Measurements from ENCODE around the gene EDC4. TPM values are rescaled to one million over a fixed set of nuclear protein-coding genes. Genes with fewer than 3 reads are reported as not detected.

The EDC4 gene
- total and polyA plus RNA-seq, 2 of the 13 experiments (the other 11 are each of a cell fraction or from before 2014, with no cell fraction given), result 51.4 to 59.1 TPM

DNA sequence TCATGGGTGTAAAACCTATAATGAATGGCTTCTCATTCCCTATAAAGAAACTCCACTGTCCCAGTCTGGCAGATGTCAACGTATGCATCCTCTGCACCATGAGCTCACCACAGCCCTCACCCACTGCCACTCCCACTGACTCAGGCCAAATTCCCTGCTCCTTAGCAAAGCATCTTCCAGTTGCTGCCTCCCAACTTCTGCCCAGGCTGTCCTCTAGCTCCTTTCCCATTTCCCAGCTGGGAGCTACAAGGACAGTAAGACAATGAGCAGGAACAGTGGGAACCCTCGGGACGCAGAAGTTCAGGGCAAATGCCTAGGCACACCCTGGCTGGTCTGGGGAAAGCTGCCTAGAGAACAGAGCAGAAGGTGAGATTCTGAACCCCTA lies 39.8 kb upstream of the EDC4 start (continued):
- TF ChIP-seq, protein P1, sequence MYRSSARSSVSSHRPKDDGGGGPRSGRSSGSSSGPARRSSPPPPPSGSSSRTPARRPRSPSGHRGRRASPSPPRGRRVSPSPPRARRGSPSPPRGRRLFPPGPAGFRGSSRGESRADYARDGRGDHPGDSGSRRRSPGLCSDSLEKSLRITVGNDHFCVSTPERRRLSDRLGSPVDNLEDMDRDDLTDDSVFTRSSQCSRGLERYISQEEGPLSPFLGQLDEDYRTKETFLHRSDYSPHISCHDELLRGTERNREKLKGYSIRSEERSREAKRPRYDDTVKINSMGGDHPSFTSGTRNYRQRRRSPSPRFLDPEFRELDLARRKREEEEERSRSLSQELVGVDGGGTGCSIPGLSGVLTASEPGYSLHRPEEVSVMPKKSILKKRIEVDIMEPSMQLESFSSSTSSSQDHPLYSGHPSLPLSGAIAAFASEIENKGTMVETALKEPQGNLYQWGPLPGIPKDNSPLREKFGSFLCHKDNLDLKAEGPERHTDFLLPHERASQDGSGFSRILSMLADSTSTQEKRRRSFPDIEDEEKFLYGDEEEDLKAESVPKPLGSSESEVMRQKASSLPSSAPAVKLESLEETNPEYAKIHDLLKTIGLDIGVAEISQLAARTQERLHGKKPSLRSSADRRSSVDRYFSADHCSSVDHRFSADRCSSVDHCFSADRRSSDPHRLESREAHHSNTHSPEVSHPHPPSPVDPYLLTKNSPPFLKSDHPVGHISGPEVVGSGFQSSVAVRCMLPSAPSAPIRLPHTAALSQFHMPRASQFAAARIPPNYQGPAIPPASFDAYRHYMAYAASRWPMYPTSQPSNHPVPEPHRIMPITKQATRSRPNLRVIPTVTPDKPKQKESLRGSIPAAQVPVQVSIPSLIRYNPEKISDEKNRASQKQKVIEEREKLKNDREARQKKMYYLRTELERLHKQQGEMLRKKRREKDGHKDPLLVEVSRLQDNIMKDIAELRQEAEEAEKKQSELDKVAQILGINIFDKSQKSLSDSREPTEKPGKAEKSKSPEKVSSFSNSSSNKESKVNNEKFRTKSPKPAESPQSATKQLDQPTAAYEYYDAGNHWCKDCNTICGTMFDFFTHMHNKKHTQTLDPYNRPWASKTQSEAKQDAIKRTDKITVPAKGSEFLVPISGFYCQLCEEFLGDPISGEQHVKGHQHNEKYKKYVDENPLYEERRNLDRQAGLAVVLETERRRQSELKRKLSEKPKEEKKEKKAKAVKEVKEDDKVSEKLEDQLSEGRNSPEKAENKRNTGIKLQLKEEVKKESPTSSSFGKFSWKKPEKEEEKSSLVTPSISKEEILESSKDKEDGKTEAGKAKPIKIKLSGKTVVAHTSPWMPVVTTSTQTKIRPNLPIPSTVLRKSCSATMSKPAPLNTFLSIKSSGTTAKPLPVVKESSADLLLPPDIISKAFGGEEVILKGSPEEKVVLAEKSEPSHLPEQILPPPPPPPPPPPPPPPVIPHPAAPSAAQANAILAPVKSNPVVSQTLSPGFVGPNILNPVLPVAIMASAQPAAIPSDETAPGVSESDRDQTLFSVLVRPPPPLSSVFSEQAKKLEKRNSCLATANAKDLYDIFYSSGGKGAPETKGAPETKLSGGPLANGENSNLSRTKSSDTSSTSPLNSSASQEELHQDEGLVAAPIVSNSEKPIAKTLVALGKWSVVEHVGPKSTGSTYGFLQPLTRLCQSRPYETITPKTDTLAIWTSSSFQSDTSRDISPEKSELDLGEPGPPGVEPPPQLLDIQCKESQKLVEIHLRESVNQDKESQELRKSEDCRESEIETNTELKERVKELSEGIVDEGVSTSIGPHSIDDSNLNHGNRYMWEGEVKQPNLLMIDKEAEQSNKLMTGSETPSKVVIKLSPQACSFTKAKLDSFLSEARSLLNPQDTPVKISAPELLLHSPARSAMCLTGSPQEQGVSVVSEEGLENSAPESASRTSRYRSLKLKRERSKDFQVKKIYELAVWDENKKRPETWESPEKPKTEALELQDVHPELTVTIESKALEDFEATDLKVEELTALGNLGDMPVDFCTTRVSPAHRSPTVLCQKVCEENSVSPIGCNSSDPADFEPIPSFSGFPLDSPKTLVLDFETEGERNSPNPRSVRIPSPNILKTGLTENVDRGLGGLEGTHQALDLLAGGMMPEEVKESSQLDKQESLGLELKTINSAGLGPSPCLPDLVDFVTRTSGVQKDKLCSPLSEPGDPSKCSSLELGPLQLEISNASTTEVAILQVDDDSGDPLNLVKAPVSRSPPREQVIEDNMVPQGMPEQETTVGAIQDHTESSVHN (CRISPR knock-in tag; IDR thresholded peaks at IDR 0.05), result 0 out of 2 replicates have a peak, but pooled peaks have one; percentile 33

DNA sequence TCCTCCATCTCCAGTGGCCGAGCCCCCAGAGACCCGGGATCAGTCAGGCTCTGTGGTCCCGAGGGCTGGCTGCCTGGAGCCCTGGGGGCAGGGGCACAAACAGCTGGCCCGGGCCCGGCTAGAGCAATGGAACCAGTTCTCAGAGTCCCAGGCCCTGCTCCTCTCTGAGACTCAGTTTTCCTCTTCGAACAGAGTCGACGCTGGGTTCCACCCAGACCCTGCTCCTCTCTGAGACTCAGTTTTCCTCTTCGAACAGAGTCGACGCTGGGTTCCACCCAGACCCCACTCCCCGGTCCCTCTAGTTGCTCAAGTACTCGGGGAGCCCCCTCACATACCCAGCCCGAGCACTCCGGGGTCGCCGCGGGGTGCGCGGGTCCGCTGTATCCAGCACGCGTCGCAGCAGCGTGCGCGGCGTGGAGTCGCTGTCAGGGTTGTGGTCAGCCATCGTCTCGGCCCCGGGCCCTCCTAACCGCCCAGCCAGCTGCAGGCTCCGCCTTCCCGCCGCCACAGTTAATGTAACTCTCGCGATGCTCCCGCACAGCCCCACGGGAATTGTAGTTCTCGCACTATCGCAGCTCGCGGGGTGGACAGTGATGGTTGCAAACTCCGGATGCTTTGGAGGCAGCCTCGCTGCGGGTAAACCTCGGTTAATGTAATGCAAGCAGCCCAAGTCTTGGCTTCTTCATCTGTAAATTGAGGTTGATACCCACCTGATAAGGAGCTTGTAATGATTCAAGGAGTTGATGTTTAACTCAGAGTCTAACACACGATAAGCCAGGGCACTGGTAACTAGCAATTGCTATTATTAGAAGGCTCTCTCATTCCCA lies 39.2 kb upstream of the EDC4 start:
- intact Hi-C loops (cut with micrococcal nuclease; ENCODE audit: unreplicated experiment), result no loop called here
- Histone ChIP-seq H3K4me1 (ENCODE audit: insufficient read depth, low read length) (peaks cover 37% of the 10 kb centered on the region), H3K27ac (ENCODE audit: extremely low read length, insufficient read depth, low read length) (peak overlapping the region; percentile 59), H3K4me3 (replicated peaks in 1 of 3; ENCODE audit: insufficient read depth in 1 of 3, low read depth in 2 of 3, low read length in 3 of 3) (peak overlapping the region; percentile 75 to 91 (median 75)), H3K9me3 (ENCODE audit: low read length) (no peaks in the 10 kb centered on the region), H3K27me3 (ENCODE audit: control insufficient read depth in 1 of 2, insufficient read depth in 2 of 2, low read length in 2 of 2) (no peaks in the 10 kb centered on the region; a peak in 1 of 5 replicates), H3K79me2 (ENCODE audit: insufficient read depth, low read length) (peaks cover 16% of the 10 kb centered on the region), H3K36me3 (replicated peaks in 1 of 2; ENCODE audit: control insufficient read depth in 1 of 2, insufficient read depth in 2 of 2, low read length in 2 of 2) (peaks cover 19 to 35% of the 10 kb centered on the region in 2 experiments), H3K4me2 (ENCODE audit: low read depth, low read length) (peak overlapping the region; percentile 99), H3K9ac (ENCODE audit: insufficient read depth, low read depth, low read length) (peak overlapping the region; percentile 92), H2AFZ (ENCODE audit: low read length) (peak overlapping the region; percentile 97), H4K20me1 (ENCODE audit: insufficient read depth, low read length) (no peaks in the 10 kb centered on the region)
- FAIRE-seq (peak; percentile 93), ATAC-seq (peak; percentile 98), DNase-seq (ENCODE audit: low spot score) (peak; percentile 89)
- in situ Hi-C loops (cut with HindIII; ENCODE audit: extremely low pct_ligation_motif_present, low pct_unique_long_range_greater_than_20kb), result no loop called here
- ChIA-PET CTCF (ENCODE audit: low intra/inter-chr PET ratio, low total read pairs) (interaction anchor here (1.3 kb wide), 1 partner anchor 17 kb away, joined by 3 read pairs; no protein-coding TSS in a partner anchor), POLR2A (interaction anchor here (0.5 to 4.1 kb wide), 17 partner anchors 10 to 251 kb away, joined by 3 to 47 read pairs (median 5); partner anchors contain the start of genes ACD, CENPT, NFATC3 and NUTF2)
- WGBS (ENCODE audit: low lambda C conversion rate), result 1% methylated on average over 15 of the region's 49 CpGs
- TSS peak; percentile 73 for BruUV-seq (replicated peaks)
- TF ChIP-seq MYNN (CRISPR knock-in tag; IDR thresholded peaks at IDR 0.05; ENCODE audit: low read depth) (no peak; the same call in 1 of the 2 replicates), HNRNPL (IDR thresholded peaks at IDR 0.05; ENCODE audit: low read depth, low read length) (no peak), FOXA1 (IDR thresholded peaks at IDR 0.05) (no peak), FOXA1 (CRISPR knock-in tag; IDR thresholded peaks at IDR 0.05) (no peak; the same call in 1 of the 2 replicates)
- TF ChIP-seq, protein P2, sequence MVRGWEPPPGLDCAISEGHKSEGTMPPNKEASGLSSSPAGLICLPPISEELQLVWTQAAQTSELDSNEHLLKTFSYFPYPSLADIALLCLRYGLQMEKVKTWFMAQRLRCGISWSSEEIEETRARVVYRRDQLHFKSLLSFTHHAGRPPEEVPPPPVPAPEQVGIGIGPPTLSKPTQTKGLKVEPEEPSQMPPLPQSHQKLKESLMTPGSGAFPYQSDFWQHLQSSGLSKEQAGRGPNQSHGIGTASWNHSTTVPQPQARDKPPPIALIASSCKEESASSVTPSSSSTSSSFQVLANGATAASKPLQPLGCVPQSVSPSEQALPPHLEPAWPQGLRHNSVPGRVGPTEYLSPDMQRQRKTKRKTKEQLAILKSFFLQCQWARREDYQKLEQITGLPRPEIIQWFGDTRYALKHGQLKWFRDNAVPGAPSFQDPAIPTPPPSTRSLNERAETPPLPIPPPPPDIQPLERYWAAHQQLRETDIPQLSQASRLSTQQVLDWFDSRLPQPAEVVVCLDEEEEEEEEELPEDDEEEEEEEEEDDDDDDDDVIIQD (CRISPR knock-in tag; IDR thresholded peaks at IDR 0.05; ENCODE audit: low read depth), result peak; percentile 47; the same call in 1 of the 2 replicates
- TF ChIP-seq, protein P3, sequence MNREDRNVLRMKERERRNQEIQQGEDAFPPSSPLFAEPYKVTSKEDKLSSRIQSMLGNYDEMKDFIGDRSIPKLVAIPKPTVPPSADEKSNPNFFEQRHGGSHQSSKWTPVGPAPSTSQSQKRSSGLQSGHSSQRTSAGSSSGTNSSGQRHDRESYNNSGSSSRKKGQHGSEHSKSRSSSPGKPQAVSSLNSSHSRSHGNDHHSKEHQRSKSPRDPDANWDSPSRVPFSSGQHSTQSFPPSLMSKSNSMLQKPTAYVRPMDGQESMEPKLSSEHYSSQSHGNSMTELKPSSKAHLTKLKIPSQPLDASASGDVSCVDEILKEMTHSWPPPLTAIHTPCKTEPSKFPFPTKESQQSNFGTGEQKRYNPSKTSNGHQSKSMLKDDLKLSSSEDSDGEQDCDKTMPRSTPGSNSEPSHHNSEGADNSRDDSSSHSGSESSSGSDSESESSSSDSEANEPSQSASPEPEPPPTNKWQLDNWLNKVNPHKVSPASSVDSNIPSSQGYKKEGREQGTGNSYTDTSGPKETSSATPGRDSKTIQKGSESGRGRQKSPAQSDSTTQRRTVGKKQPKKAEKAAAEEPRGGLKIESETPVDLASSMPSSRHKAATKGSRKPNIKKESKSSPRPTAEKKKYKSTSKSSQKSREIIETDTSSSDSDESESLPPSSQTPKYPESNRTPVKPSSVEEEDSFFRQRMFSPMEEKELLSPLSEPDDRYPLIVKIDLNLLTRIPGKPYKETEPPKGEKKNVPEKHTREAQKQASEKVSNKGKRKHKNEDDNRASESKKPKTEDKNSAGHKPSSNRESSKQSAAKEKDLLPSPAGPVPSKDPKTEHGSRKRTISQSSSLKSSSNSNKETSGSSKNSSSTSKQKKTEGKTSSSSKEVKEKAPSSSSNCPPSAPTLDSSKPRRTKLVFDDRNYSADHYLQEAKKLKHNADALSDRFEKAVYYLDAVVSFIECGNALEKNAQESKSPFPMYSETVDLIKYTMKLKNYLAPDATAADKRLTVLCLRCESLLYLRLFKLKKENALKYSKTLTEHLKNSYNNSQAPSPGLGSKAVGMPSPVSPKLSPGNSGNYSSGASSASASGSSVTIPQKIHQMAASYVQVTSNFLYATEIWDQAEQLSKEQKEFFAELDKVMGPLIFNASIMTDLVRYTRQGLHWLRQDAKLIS (CRISPR knock-in tag; IDR thresholded peaks at IDR 0.05), result no peak
